UCSD-AML1 (cell line): ENCODE results near the gene RAB40B.
"Not testable (repeated sequence)": the region's sequence is repeated elsewhere in the genome, so short reads cannot be mapped to it uniquely, and the experiment has no call there.

Source experiments
- DNase-seq: peaks from one replicate; lab custom pipeline; 2025; ENCODE audit not compliant: unreplicated experiment; lab: John Stamatoyannopoulos, UW

Gene RAB40B

GRCh38 chr17:82668631-82669099 lies 29.8 kb downstream of the RAB40B start:
- peak; percentile 89 for DNase-seq

- DNase-seq = no peak
Measured at GRCh38 chr17:82668024-82668630, 30.4 kb downstream of the RAB40B start.

DNA sequence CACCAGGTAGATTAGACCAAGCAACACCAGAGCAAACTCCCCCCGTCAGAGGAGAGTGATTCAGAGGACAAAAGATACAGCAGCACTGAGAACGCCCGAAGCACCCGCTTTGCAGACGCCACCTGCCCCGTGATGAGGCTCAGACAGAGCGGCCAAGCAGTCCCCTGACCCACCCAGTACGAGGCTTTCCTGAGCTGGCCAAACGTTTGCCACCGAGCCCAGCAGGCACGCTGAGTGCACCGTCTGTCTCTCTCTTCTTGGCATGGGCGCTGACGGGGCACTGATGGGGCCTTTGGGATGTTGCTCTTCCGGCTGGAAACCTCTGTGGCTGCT lies 30.9 kb downstream of the RAB40B start:
- DNase-seq = no peak

GRCh38 chr17:82666931-82667667 lies 31.4 kb downstream of the RAB40B start:
- no peak for DNase-seq

GRCh38 chr17:82665891-82666290 lies 32.6 kb downstream of the RAB40B start:
- no peak for DNase-seq

DNA sequence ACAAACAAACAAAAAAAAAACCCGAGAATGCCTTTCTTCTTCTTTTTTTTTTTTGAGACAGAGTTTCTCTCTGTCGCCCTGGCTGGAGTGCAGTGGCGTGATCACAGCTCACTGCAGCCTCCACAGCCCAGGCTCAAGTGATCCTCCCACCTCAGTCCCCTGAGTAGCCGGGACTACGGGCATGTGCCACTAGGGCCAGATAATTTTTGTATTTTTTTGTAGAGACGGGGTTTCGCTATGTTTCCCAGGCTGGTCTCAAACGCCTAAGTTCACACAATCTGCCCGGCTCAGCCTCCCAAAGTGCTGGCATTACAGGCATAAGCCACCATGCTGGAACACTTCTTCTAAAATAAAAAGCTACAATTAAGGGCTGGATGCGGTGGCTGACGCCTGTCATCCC lies 33.3 kb downstream of the RAB40B start:
- DNase-seq = no peak

- no peak for DNase-seq
Measured at GRCh38 chr17:82664701-82665182, 33.8 kb downstream of the RAB40B start.

- DNase-seq = no peak
Measured at GRCh38 chr17:82664276-82664575, 34.3 kb downstream of the RAB40B start.

- no peak for DNase-seq
Measured at GRCh38 chr17:82663381-82664275, 34.9 kb downstream of the RAB40B start.

DNA sequence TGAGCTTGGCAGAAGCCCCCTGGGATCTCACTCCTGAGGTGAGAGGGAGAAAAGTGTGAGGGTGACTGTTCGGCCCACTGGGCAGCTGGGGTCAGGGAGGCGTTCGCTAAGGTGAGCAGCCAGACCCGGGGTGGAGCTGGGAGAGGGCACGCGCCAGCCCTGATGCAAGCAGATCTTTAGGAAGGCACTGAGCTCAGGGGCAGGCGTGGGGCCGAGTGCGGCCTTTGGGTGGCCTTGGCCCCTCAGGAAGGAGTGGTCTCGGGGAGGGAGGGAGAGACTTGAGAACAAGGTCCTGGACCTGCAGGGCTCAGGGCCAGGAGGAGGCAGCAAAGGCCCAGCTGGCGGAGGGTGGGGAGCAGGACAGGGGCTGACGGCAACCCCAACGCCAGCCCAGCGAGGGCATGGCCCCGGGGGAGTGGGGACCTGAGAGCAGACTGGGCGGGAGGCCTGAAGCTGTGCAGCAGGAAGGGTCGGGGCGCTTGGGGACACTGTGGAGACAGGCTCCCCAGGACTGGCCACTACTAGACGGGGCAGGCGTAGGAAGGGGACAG lies 35.7 kb downstream of the RAB40B start:
- no peak for DNase-seq

DNA sequence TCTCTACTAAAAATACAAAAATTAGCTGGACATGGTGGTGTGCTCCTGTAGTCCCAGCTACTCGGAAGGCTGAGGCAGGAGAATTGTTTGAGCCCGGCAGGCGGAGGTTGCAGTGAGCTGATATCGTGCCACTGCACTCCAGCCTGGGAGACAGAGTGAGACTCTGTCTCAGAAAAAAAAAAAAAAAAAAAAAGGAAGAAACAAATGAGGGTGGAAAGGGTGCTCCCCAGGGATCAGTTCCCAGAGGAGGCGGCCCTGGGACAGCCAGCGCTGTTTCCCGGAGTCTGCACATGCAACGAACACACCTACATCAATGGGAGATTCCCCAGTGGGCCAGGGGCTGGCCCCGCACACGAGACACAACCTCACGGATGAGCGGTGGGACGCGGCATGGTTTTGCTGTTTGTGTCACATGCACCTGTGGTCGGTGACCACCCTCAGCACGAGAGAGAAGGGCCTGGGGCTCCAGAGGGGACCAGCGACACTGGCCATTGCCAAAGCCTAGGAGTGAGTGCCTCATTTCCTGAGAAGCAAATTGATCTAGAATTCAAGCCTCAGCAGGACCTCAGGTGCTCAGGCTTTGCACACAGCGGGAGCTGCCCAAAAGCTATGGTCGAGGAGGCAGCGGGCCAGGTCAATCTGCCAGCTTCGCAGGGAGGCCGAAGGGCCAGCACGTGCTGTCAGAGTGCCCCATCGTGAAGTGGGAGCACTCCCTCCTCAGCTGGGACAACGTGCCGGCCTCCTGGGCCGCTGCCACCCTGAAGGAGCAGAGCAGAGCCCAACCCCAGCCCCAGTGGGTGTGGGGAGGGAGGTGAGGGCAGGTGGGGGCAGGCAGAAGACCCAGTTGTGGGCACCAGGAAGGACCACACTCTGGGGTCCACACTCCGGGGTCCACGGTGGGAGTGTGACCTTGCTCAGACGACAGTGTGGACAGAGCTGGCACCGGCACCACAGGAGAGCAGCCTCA lies 36.5 kb downstream of the RAB40B start:
- no peak for DNase-seq

- no peak for DNase-seq
Measured at GRCh38 chr17:82659886-82660285, 38.6 kb downstream of the RAB40B start.

- no peak for DNase-seq
Measured at GRCh38 chr17:82658796-82659452, 39.6 kb downstream of the RAB40B start.

- no peak for DNase-seq
Measured at GRCh38 chr17:82658331-82658730, 40.2 kb downstream of the RAB40B start.

- no peak for DNase-seq
Measured at GRCh38 chr17:82657926-82658325, 40.6 kb downstream of the RAB40B start.

GRCh38 chr17:82656266-82656665 lies 42.2 kb downstream of the RAB40B start:
- DNase-seq = no peak

DNA sequence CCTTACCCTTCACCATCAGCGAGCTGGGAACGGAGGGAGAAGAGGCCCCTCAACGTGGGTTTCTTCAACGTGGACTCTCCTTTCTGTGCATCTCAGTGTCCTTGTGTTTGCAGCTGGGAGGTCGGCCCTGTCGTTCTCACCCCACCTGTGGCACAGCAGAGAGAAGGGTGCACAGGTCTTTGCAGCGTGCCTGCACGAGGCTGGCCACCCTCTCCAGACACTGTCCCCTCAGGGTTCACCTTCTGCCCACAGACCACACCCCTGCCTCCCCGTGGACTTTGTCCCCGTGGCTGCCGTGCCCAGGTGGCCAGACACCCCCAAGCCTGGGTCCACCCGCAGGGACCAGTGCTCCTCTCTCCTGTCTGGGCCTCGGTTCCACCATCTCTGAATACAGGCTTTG lies 43.0 kb downstream of the RAB40B start:
- no peak for DNase-seq

DNA sequence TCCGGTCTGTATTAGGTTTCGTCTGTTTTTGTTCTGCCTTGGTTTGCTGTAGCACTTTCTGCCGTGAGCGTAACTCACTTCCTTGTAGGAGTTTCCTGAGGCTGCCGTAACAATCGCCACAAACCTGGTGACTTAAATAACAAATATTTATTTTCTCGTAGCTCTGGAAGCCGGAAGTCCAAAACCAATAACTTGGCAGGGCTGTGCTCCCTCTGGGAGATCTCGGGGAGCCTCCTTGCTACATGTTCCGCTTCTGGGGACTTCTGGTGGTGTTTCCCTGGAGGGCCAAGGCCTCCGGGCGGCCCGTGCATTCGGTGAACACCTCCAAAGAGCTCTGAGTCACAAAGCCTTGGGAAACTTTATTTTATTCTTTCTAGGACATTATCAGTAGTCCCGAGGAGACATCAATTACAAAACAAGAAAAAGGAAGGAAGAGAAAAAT lies 43.4 kb downstream of the RAB40B start:
- DNase-seq = peak; percentile 64

DNA sequence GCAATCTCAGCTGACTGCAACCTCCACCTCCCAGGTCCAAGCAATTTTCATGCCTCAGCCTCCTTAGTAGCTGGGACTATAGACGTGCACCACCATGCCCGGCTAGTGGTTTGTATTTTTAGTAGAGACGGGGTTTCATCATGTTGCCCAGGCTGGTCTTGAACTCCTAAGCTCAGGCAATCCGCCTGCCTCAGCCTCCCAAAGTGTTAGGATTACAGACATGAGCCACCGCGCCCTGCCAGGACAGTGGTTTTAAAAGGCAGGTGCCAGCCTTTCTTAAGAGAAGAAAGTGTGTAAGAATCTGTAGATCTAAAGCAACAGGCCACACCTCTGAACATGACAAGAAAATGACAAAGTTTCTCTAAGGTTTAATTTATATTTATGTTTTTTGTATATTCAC lies 43.9 kb downstream of the RAB40B start:
- not testable (repeated sequence) for DNase-seq
